Cardiac fibroblast (primary cell): Measurements from ENCODE around the gene NRXN3.
"Not testable (repeated sequence)": the region's sequence is repeated elsewhere in the genome, so short reads cannot be mapped to it uniquely, and the experiment has no call there.

Source experiments
- DNase-seq, 2 donors: peaks; one replicate each; pipeline versions ENCODE4 v3.0.0 to v3.0.0-alpha.2; 2010; ENCODE audit warnings: low read depth in 2 of 2
- H3K4me3 ChIP-seq, 2 donors: replicated peaks in 1 of 2; 1 replicate in 1 of 2; 2 replicates in 1 of 2; pipeline ENCODE4 v1.5.1; 2011; ENCODE audit warnings: low read depth in 2 of 2, low read length in 2 of 2, mild to moderate bottlenecking in 2 of 2, moderate library complexity in 1 of 2
- TF ChIP-seq, protein P1 (sequence below): IDR thresholded peaks from one replicate; pipeline ENCODE4 v1.5.1; 2011; ENCODE audit warnings: low read depth, mild to moderate bottlenecking, low read length, inconsistent platforms

NRXN3 gene

DNA sequence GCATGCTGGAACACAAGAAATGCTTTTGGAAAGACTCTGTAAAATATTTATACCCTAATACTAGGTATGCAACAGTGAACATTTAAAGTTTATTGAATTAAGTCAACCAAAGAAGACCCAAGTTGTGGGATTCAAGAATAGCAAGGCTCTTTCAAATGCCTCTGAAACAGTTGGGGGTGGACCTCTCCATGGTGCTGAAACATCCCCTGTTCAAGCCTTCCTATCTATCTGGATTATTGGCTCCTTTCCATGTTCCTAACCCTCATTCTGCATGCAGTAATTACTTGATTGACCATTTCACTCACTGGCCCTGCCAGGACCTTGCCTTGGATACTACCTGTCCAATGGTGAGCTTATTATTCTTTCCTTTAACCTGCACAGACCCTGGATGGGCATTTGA, 349.7 kb downstream of the NRXN3 start:
- DNase-seq = peak; percentile 10 to 25
- TF ChIP-seq, protein P1, sequence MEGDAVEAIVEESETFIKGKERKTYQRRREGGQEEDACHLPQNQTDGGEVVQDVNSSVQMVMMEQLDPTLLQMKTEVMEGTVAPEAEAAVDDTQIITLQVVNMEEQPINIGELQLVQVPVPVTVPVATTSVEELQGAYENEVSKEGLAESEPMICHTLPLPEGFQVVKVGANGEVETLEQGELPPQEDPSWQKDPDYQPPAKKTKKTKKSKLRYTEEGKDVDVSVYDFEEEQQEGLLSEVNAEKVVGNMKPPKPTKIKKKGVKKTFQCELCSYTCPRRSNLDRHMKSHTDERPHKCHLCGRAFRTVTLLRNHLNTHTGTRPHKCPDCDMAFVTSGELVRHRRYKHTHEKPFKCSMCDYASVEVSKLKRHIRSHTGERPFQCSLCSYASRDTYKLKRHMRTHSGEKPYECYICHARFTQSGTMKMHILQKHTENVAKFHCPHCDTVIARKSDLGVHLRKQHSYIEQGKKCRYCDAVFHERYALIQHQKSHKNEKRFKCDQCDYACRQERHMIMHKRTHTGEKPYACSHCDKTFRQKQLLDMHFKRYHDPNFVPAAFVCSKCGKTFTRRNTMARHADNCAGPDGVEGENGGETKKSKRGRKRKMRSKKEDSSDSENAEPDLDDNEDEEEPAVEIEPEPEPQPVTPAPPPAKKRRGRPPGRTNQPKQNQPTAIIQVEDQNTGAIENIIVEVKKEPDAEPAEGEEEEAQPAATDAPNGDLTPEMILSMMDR = no peak
- no peak overlapping the region for H3K4me3 ChIP-seq

GRCh38 chr14:78524196-78524595, 354.0 kb downstream of the NRXN3 start:
- DNase-seq = no peak
- TF ChIP-seq, protein P1 = no peak
- H3K4me3 ChIP-seq = no peak overlapping the region

GRCh38 chr14:78524766-78525165, 354.6 kb downstream of the NRXN3 start:
- TF ChIP-seq, protein P1 = no peak
- no peak for DNase-seq
- H3K4me3 ChIP-seq = no peak overlapping the region

DNA sequence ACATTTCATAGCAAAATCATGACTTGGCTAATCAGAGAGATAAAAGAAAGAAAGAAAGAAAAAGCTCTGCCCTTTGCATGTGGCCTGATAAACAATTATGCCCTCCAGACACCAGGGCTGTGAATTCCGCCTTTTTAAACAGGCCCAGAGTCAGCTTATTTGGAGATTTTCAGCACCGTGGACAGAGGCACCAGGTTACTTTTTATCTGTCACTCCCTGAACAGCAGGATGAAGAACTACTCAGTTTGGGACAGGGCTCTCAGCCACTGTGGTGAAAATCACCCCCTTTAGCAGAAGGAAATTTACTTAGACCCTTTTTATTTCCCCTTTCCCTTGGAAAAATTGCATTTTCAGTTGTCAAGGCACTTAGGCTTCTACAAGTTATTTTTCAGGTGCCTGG, 359.9 kb downstream of the NRXN3 start:
- H3K4me3 ChIP-seq = no peak overlapping the region
- peak; percentile 1 to 11 for DNase-seq
- TF ChIP-seq, protein P1 = no peak

DNA sequence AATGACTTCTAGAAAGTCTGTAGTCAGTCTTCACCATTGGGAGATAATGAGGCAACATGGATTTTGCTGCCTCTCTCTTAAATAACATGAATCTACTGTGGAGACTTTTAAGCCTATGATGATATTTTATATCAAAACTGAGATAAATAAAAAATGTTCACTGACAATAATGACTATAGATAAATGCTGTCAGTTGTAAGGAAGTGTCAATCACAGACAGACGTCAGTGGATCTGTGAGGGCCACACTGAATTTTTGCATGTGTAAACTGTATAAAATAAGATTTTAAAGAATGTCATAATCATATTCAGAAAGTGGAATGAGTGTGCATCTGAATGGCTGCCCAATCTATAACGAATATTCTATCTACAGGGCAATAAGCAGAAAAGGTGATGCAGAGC, 364.0 kb downstream of the NRXN3 start:
- TF ChIP-seq, protein P1 = no peak
- no peak for DNase-seq
- no peak overlapping the region for H3K4me3 ChIP-seq

- TF ChIP-seq, protein P1 = no peak
- no peak for DNase-seq
These were observed 364.9 kb downstream of the NRXN3 start for GRCh38 chr14:78535041-78535440.

DNA sequence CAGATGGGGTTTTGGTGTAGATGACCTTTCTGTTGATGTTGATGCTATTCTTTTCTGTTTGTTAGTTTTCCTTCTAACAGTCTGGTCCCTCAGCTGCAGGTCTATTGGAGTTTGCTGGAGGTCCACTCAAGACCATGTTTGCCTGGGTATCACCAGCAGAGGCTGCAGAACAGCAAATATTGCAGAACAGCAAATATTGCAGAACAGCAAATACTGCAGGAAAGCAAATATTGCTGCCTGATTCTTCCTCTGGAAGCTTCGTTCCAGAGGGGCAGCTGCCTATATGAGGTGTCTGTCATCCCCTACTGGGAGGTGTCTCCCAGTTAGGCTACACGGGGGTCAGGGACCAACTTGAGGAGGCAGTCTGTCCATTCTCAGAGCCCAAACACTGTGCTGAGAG, 371.6 kb downstream of the NRXN3 start:
- not testable (repeated sequence) for H3K4me3 ChIP-seq, DNase-seq

More at GRCh38 chr14:78535041-78535440, 364.9 kb downstream of the NRXN3 start:
- no peak overlapping the region for H3K4me3 ChIP-seq
